OCI-LY7 (cell line): ENCODE results near the gene RPS6KA5. TPM values are rescaled to one million over a fixed set of nuclear protein-coding genes. Genes with fewer than 3 reads are reported as not detected.
A peak's percentile ranks its signal among the peaks of the same experiment; 100 is the strongest.

Experiments
- BruUV-seq: library from RNA; stranded (reverse); fragments of 400-500 nt; replicated peaks from 2 replicates; lab custom pipeline; 2021; lab: Mats Ljungman, UMichigan
- CTCF ChIA-PET: fragments of 300-600 bp; sonication (Branson Sonifier 250); formaldehyde crosslinking; loops from one replicate; lab custom pipeline; 2022; ENCODE audit warnings: antibody characterized with exemption; ENCODE audit not compliant: unreplicated experiment; lab: Charles Lee
- POLR2A ChIA-PET: fragments of 300-600 bp; sonication (Branson Sonifier 250); formaldehyde crosslinking; loops from one replicate; lab custom pipeline; 2022; ENCODE audit warnings: antibody characterized with exemption; lab: Charles Lee
- DNase-seq: peaks from one replicate; pipeline ENCODE4 v3.0.0-alpha.2; 2015; ENCODE audit warnings: low spot score
- H2AFZ ChIP-seq: fragments of 200-600 bp; sonication (generic), shearing (Covaris generic); 2 replicates; pipeline ENCODE4 v1.6.1; 2014; ENCODE audit warnings: mild to moderate bottlenecking, antibody characterized with exemption, low read length, moderate library complexity
- H3K27ac ChIP-seq: fragments of 200-600 bp; sonication (generic); 2 replicates; pipeline ENCODE4 v1.5.1; 2014; ENCODE audit warnings: mixed run types, low read depth, mild to moderate bottlenecking, moderate library complexity, low read length, inconsistent platforms; ENCODE audit not compliant: poor library complexity, severe bottlenecking
- H3K36me3 ChIP-seq: fragments of 200-600 bp; sonication (generic); 2 replicates; pipeline ENCODE4 v1.6.1; 2014; ENCODE audit warnings: mild to moderate bottlenecking, antibody characterized with exemption, low read length, moderate library complexity, mixed read lengths; ENCODE audit not compliant: insufficient read depth
- H3K4me1 ChIP-seq: fragments of 200-600 bp; sonication (generic); 2 replicates; pipeline ENCODE4 v1.5.1; 2014; ENCODE audit warnings: mild to moderate bottlenecking, low read length; ENCODE audit not compliant: insufficient read depth, poor library complexity, severe bottlenecking
- H3K4me2 ChIP-seq: fragments of 200-600 bp; sonication (generic); 2 replicates; pipeline ENCODE4 v1.6.1; 2014; ENCODE audit warnings: mild to moderate bottlenecking, low read length
- H3K4me3 ChIP-seq: fragments of 200-600 bp; sonication (generic); 2 replicates; pipeline ENCODE4 v1.5.1; 2014; ENCODE audit warnings: mild to moderate bottlenecking, low read depth, low read length; ENCODE audit not compliant: poor library complexity, severe bottlenecking
- H3K79me2 ChIP-seq: fragments of 200-600 bp; sonication (generic); 2 replicates; pipeline ENCODE4 v1.6.1; 2016; ENCODE audit warnings: low read depth, mild to moderate bottlenecking, low read length, moderate library complexity, mixed read lengths; ENCODE audit not compliant: insufficient read depth
- H3K9me2 ChIP-seq: fragments of 200-600 bp; sonication (generic); 2 replicates; pipeline ENCODE4 v1.6.1; 2016; ENCODE audit warnings: mild to moderate bottlenecking, low read length, mixed read lengths; ENCODE audit not compliant: insufficient read depth
- H3K9me3 ChIP-seq: fragments of 200-600 bp; sonication (generic); 2 replicates; pipeline ENCODE4 v1.6.1; 2014; ENCODE audit warnings: mild to moderate bottlenecking, mixed run types, low read length, mixed read lengths
- H4K20me1 ChIP-seq: fragments of 200-600 bp; sonication (generic); 2 replicates; pipeline ENCODE4 v1.6.1; 2014; ENCODE audit warnings: mild to moderate bottlenecking, antibody characterized with exemption, low read length, moderate library complexity, mixed read lengths; ENCODE audit not compliant: insufficient read depth
- CTCF ChIP-seq: fragments of 200-600 bp; sonication (generic); conservative IDR thresholded peaks from 2 replicates; pipeline ENCODE4 v1.5.1; 2014; ENCODE audit warnings: mild to moderate bottlenecking, antibody characterized with exemption, low read length, moderate library complexity, mixed read lengths
- EZH2phosphoT487 ChIP-seq: fragments of 200-600 bp; sonication (generic); IDR thresholded peaks from 2 replicates; pipeline ENCODE4 v1.6.1; 2018; ENCODE audit warnings: low read depth, borderline replicate concordance, mild to moderate bottlenecking, mixed run types, antibody characterized with exemption, low read length, moderate library complexity, mixed read lengths
- intact Hi-C: fragments of 100-400 bp; cut with micrococcal nuclease; formaldehyde crosslinking; loops from one replicate; pipeline ENCODE4 v1.10.0; 2022; ENCODE audit not compliant: unreplicated experiment
- total RNA-seq, 2 experiments: library from RNA; depleted of rRNA in 1 of 2; stranded (reverse); fragments of >200 nt in 1 of 2; shearing (Covaris generic) in 1 of 2; gene quantifications; 2 replicates each; pipeline ENCODE4 v1.2.3, GENCODE V29; 2014 to 2022

The RPS6KA5 gene
- total RNA-seq, 2 experiments from 2014 or later, result 9.6 to 12.7 TPM

GRCh38 chr14:90911121-90911520, 149.3 kb downstream of the RPS6KA5 start:
- ChIA-PET POLR2A (no interaction called here), CTCF (no interaction called here)
- H3K4me2 ChIP-seq, result no peak overlapping the region
- intact Hi-C loops, result no loop called here
- H3K4me3 ChIP-seq, result no peak overlapping the region
- H4K20me1 ChIP-seq, result no peaks in the 10 kb centered on the region
- DNase-seq, result no peak
- TF ChIP-seq EZH2phosphoT487, result no peak
- no peak for TF ChIP-seq CTCF
- H3K27ac ChIP-seq, result no peak overlapping the region
- no peaks in the 10 kb centered on the region for H3K79me2 ChIP-seq
- H3K9me2 ChIP-seq, result no peaks in the 10 kb centered on the region
- H3K4me1 ChIP-seq, result no peaks in the 10 kb centered on the region
- no TSS peak for BruUV-seq
- H3K9me3 ChIP-seq, result no peaks in the 10 kb centered on the region
- H3K36me3 ChIP-seq, result no peaks in the 10 kb centered on the region
- H2AFZ ChIP-seq, result no peak overlapping the region

GRCh38 chr14:90907178-90907577, 153.3 kb downstream of the RPS6KA5 start:
- Histone ChIP-seq H3K9me2 (no peaks in the 10 kb centered on the region), H4K20me1 (no peaks in the 10 kb centered on the region), H3K79me2 (no peaks in the 10 kb centered on the region), H3K4me1 (peaks cover 8% of the 10 kb centered on the region), H3K36me3 (no peaks in the 10 kb centered on the region), H3K4me2 (no peak overlapping the region), H3K27ac (no peak overlapping the region), H2AFZ (no peak overlapping the region), H3K4me3 (no peak overlapping the region), H3K9me3 (no peaks in the 10 kb centered on the region)
- BruUV-seq, result no TSS peak
- ChIA-PET CTCF (interaction anchor here (0.5 kb wide), 1 partner anchor 106 kb away, joined by 4 read pairs; no protein-coding TSS in a partner anchor), POLR2A (no interaction called here)
- intact Hi-C loops, result no loop called here
- TF ChIP-seq EZH2phosphoT487 (no peak), CTCF (no peak)
- no peak for DNase-seq

- H3K9me3 ChIP-seq, result no peaks in the 10 kb centered on the region
- no peak for TF ChIP-seq CTCF
- no peak for TF ChIP-seq EZH2phosphoT487
- ChIA-PET POLR2A (no interaction called here), CTCF (no interaction called here)
- DNase-seq, result peak; percentile 9
- no peak overlapping the region for H3K4me3 ChIP-seq
- H3K36me3 ChIP-seq, result no peaks in the 10 kb centered on the region
- intact Hi-C loops, result no loop called here
- H3K4me2 ChIP-seq, result no peak overlapping the region
- no peaks in the 10 kb centered on the region for H4K20me1 ChIP-seq
- H3K4me1 ChIP-seq, result peaks cover 8% of the 10 kb centered on the region
- no peaks in the 10 kb centered on the region for H3K79me2 ChIP-seq
- no TSS peak for BruUV-seq
- H3K9me2 ChIP-seq, result no peaks in the 10 kb centered on the region
- no peak overlapping the region for H2AFZ ChIP-seq
- H3K27ac ChIP-seq, result no peak overlapping the region
Observed at GRCh38 chr14:90905531-90905930, 154.9 kb downstream of the RPS6KA5 start.
